ENCODE results near the gene ABHD10. TPM values are rescaled to one million over a fixed set of nuclear protein-coding genes. Genes with fewer than 3 reads are reported as not detected.

The ABHD10 gene
- total RNA-seq, 1 donor, result 29.6 TPM

GRCh38 chr3:111963424-111963823, 15.4 kb upstream of the ABHD10 start:
- DNase-seq (ENCODE audit: low read depth in 2 of 3, low spot score in 2 of 3), result no peak

GRCh38 chr3:111965484-111965883, 13.3 kb upstream of the ABHD10 start:
- no peak for DNase-seq (ENCODE audit: low read depth in 2 of 3, low spot score in 2 of 3)

- no peak for DNase-seq (ENCODE audit: low read depth in 2 of 3, low spot score in 2 of 3)
These were observed 11.8 kb upstream of the ABHD10 start for GRCh38 chr3:111967068-111967467.

GRCh38 chr3:111967651-111968274, 11.1 kb upstream of the ABHD10 start:
- DNase-seq (ENCODE audit: low read depth in 2 of 3, low spot score in 2 of 3), result peak; percentile 54 to 85 (median 74)

GRCh38 chr3:111968319-111969054, 10.3 kb upstream of the ABHD10 start:
- DNase-seq (ENCODE audit: low read depth in 2 of 3, low spot score in 2 of 3), result no peak

- no peak for DNase-seq (ENCODE audit: low read depth in 2 of 3, low spot score in 2 of 3)
These were observed 8.4 kb upstream of the ABHD10 start for GRCh38 chr3:111970376-111970775.

- no peak for DNase-seq (ENCODE audit: low read depth in 2 of 3, low spot score in 2 of 3)
These were observed 7.2 kb upstream of the ABHD10 start for GRCh38 chr3:111971533-111972130.

GRCh38 chr3:111972891-111973290, 5.9 kb upstream of the ABHD10 start:
- DNase-seq (ENCODE audit: low read depth in 2 of 3, low spot score in 2 of 3), result no peak

- no peak for DNase-seq (ENCODE audit: low read depth in 2 of 3, low spot score in 2 of 3)
These were observed 3.7 kb upstream of the ABHD10 start for GRCh38 chr3:111975131-111975530.

GRCh38 chr3:111976254-111976653, 2.6 kb upstream of the ABHD10 start:
- DNase-seq (ENCODE audit: low read depth in 2 of 3, low spot score in 2 of 3), result no peak

- peak in 2 of 3 donors; percentile 30 to 71 for DNase-seq (ENCODE audit: low read depth in 2 of 3, low spot score in 2 of 3)
These were observed 710 bp downstream of the ABHD10 start for GRCh38 chr3:111979434-111980038.

GRCh38 chr3:111980716-111981456, 2.1 kb downstream of the ABHD10 start:
- DNase-seq (ENCODE audit: low read depth in 2 of 3, low spot score in 2 of 3), result no peak

GRCh38 chr3:111981457-111981763, 2.6 kb downstream of the ABHD10 start:
- no peak for DNase-seq (ENCODE audit: low read depth in 2 of 3, low spot score in 2 of 3)

GRCh38 chr3:111984636-111985298, 5.9 kb downstream of the ABHD10 start:
- DNase-seq (ENCODE audit: low read depth in 2 of 3, low spot score in 2 of 3), result no peak

GRCh38 chr3:111986800-111987199, 8.0 kb downstream of the ABHD10 start:
- DNase-seq (ENCODE audit: low read depth in 2 of 3, low spot score in 2 of 3), result no peak

- peak in 2 of 3 donors; percentile 41 to 66 for DNase-seq (ENCODE audit: low read depth in 2 of 3, low spot score in 2 of 3)
These were observed 10.3 kb downstream of the ABHD10 start for GRCh38 chr3:111989061-111989678.

GRCh38 chr3:111993038-111993437, 14.2 kb downstream of the ABHD10 start:
- DNase-seq (ENCODE audit: low read depth in 2 of 3, low spot score in 2 of 3), result no peak

- peak in 1 of 3 donors; percentile 29 for DNase-seq (ENCODE audit: low read depth in 2 of 3, low spot score in 2 of 3)
These were observed 20.0 kb downstream of the ABHD10 start, which contains the start of gene TAGLN3 for GRCh38 chr3:111998636-111999483. TSS of gene TAGLN3 (plus strand) at chr3:111998922. CDS start at chr3:111999423, 501 bp downstream.

All from hematopoietic multipotent progenitor cell (in vitro differentiated cells).